Neutrophil (primary cell): Measurements from ENCODE around the gene LSM12.

Experiments used
- H3K27ac ChIP-seq: fragments of 200-600 bp; sonication (generic); 2 replicates; pipeline ENCODE4 v1.5.1; 2016; ENCODE audit warnings: mild to moderate bottlenecking, moderate library complexity
- H3K27me3 ChIP-seq: fragments of 200-600 bp; sonication (generic); 2 replicates; pipeline ENCODE4 v1.6.0; 2016; ENCODE audit warnings: mild to moderate bottlenecking
- H3K36me3 ChIP-seq: fragments of 200-600 bp; sonication (generic); 2 replicates; pipeline ENCODE4 v1.5.1; 2017
- H3K4me1 ChIP-seq, 2 experiments: fragments of 200-600 bp in 1 of 2; sonication (generic) in 1 of 2; 1 replicate in 1 of 2; 2 replicates in 1 of 2; pipeline versions ENCODE4 v1.5.1 to v1.6.1; 2013 to 2016; ENCODE audit warnings: low read depth in 1 of 2, low read length in 1 of 2, mild to moderate bottlenecking in 1 of 2, moderate library complexity in 1 of 2; ENCODE audit not compliant: control insufficient read depth in 1 of 2, insufficient read depth in 1 of 2
- H3K4me3 ChIP-seq, 2 experiments: fragments of 200-600 bp in 1 of 2; sonication (generic) in 1 of 2; 1 replicate in 1 of 2; 2 replicates in 1 of 2; pipeline ENCODE4 v1.5.1; 2013 to 2016; ENCODE audit warnings: low read depth in 1 of 2, low read length in 1 of 2, mild to moderate bottlenecking in 1 of 2, moderate library complexity in 1 of 2
- H3K9me3 ChIP-seq: fragments of 200-600 bp; sonication (generic); 2 replicates; pipeline ENCODE4 v1.5.1; 2016
- TF ChIP-seq, protein P1 (sequence below): fragments of 200-600 bp; sonication (generic); IDR thresholded peaks from 2 replicates; pipeline ENCODE4 v1.5.1; 2016; ENCODE audit warnings: antibody characterized with exemption

LSM12 gene

DNA sequence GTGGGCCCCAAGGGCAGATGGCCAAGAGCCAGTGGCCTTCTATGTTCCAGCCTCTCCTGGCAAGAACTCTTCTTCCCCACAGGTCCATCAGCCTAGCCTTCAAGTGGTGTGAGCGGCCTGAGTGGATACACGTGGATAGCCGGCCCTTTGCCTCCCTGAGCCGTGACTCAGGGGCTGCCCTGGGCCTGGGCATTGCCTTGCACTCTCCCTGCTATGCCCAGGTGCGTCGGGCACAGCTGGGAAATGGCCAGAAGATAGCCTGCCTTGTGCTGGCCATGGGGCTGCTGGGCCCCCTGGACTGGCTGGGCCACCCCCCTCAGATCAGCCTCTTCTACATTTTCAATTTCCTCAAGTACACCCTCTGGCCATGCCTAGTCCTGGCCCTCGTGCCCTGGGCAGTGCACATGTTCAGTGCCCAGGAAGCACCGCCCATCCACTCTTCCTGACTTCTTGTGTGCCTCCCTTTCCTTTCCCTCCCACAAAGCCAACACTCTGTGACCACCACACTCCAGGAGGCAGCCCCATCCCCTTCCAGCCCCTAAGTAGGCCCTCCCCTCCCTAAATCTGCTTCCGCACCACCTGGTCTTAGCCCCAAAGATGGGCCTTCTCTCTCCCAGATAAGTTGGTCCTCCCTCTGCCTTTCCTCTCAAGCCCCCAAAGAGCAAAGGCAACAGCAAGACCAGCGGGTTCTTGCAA is 9.3 kb upstream of the LSM12 start:
- H3K27me3 ChIP-seq: no peaks in the 10 kb centered on the region
- H3K36me3 ChIP-seq: peaks cover 51% of the 10 kb centered on the region
- H3K9me3 ChIP-seq: no peaks in the 10 kb centered on the region
- no peak overlapping the region for H3K27ac ChIP-seq
- TF ChIP-seq, protein P1, sequence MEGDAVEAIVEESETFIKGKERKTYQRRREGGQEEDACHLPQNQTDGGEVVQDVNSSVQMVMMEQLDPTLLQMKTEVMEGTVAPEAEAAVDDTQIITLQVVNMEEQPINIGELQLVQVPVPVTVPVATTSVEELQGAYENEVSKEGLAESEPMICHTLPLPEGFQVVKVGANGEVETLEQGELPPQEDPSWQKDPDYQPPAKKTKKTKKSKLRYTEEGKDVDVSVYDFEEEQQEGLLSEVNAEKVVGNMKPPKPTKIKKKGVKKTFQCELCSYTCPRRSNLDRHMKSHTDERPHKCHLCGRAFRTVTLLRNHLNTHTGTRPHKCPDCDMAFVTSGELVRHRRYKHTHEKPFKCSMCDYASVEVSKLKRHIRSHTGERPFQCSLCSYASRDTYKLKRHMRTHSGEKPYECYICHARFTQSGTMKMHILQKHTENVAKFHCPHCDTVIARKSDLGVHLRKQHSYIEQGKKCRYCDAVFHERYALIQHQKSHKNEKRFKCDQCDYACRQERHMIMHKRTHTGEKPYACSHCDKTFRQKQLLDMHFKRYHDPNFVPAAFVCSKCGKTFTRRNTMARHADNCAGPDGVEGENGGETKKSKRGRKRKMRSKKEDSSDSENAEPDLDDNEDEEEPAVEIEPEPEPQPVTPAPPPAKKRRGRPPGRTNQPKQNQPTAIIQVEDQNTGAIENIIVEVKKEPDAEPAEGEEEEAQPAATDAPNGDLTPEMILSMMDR: no peak
- no peak overlapping the region for H3K4me3 ChIP-seq
- H3K4me1 ChIP-seq: peaks cover 28 to 29% of the 10 kb centered on the region in 2 experiments

DNA sequence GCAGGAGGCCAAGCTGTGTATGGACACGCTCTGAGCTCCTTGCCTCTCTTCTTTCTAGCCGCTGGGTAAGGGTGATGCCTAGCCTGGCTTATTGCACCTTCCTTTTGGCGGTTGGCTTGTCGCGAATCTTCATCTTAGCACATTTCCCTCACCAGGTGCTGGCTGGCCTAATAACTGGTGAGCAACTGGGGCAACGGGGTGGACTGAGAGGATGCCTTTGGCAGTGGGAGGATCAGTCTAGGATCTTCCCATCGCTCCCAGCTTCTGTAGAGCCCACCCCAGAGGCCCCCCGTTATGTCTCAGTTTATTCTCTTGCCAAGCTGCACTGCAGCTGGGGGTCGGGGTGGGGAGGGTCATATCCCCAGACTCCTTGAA is 8.4 kb upstream of the LSM12 start:
- Histone ChIP-seq H3K27me3 (no peaks in the 10 kb centered on the region), H3K27ac (no peak overlapping the region), H3K4me3 (no peak overlapping the region), H3K9me3 (no peaks in the 10 kb centered on the region), H3K36me3 (peaks cover 42% of the 10 kb centered on the region), H3K4me1 (peaks cover 35 to 37% of the 10 kb centered on the region in 2 experiments)
- TF ChIP-seq, protein P1: no peak

DNA sequence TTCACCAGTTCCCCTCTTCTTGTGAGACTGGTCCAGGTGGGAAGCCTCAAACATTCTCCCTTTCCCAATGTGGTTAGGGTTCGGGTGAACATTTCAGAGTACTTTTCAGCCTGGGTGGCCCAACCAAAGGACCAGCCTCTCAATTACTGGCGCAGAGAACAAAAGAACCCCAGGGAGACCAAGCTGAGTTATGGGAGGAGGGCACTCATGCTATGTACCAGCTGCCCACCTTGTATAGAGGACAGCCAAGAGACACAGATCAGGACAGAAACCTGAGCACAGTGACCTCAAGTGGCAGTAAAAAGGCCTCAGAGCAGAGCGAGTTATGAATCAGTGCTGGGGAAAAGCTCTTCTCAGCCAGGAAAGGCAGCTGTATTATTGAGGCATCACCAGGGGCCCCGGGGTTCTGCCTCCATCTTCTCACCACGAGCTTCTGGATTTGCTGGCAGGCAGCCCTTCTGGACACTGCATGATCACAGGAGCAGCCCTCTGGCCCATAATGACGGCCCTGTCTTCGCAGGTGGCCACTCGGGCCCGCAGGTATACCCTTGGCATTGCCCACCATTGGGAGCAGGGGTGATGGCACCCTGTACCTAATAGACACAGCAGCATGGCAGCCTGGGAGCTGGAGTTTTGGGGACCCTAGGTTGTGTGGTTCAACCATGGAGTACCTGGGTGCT is 7.9 kb upstream of the LSM12 start:
- Histone ChIP-seq H3K27ac (no peak overlapping the region), H3K36me3 (peaks cover 38% of the 10 kb centered on the region), H3K27me3 (no peaks in the 10 kb centered on the region), H3K4me1 (peaks cover 36 to 37% of the 10 kb centered on the region in 2 experiments), H3K4me3 (no peak overlapping the region), H3K9me3 (no peaks in the 10 kb centered on the region)
- TF ChIP-seq, protein P1: no peak

DNA sequence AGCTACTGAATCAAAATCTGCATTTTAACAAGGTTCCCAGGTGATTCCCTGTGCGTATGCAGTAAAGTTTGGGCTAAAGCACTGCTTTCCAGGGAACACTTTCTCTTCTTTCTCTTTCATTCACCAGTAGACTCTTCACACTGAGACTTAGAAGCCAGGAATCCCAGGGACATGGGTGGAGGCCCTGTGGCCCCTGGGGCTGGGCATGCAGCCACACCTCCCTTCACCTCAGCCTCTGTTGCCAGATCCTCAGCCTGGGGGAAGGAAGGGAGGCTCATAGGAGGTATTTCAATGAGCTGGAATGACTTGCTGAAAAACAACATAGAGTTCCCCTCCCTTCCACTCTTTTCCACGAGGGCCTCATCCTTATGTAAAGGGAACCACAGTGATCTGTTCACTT is 5.3 kb upstream of the LSM12 start:
- H3K27ac ChIP-seq: peak overlapping the region; percentile 75
- H3K4me3 ChIP-seq: peak overlapping the region in 1 of 2 experiments; percentile 67
- no peaks in the 10 kb centered on the region for H3K27me3 ChIP-seq
- no peaks in the 10 kb centered on the region for H3K9me3 ChIP-seq
- TF ChIP-seq, protein P1: no peak
- peaks cover 34 to 35% of the 10 kb centered on the region in 2 experiments for H3K4me1 ChIP-seq
- H3K36me3 ChIP-seq: peaks cover 18% of the 10 kb centered on the region

DNA sequence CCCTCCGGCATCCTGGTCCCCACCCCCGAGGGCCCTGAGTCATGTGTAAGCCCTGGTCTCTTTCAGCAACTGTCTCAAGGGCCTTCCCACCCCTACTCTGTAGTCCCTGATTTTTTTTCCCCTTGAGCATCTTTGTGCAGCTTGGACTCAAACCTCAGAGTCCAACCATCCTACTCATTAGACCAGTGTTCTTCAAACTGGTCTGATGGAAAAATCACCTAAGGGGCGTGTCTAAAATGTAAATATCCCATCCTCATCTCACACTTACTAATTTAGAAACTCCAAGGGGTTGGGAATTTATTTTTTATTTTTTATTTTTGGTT is 4.7 kb upstream of the LSM12 start:
- no peaks in the 10 kb centered on the region for H3K9me3 ChIP-seq
- TF ChIP-seq, protein P1: no peak
- peak overlapping the region; percentile 67 to 80 for H3K4me3 ChIP-seq
- no peaks in the 10 kb centered on the region for H3K27me3 ChIP-seq
- H3K4me1 ChIP-seq: peaks cover 36 to 37% of the 10 kb centered on the region in 2 experiments
- H3K27ac ChIP-seq: peak overlapping the region; percentile 75
- H3K36me3 ChIP-seq: peaks cover 14% of the 10 kb centered on the region
